Aorta (tissue), 5 donors: ENCODE results near the gene CNTN6. TPM values are rescaled to one million over a fixed set of nuclear protein-coding genes. Genes with fewer than 3 reads are reported as not detected.

Experiments
- ATAC-seq: fragments of 200-7000 bp; cut with Tn5 transposase; one replicate; pipeline ENCODE4 v1.9.1; 2022; ENCODE audit warnings: moderate library complexity; ENCODE audit not compliant: low FRiP score
- DNase-seq, 2 donors: peaks; one replicate each; pipeline ENCODE4 v3.0.0-alpha.2; 2020
- H3K27ac ChIP-seq, 2 donors: one replicate each; pipeline ENCODE4 v1.5.1; 2013; ENCODE audit warnings: low read length in 2 of 2, mild to moderate bottlenecking in 2 of 2, moderate library complexity in 2 of 2, control low read depth in 1 of 2, inconsistent platforms in 1 of 2, low read depth in 1 of 2
- H3K27me3 ChIP-seq, 2 donors: one replicate each; pipeline ENCODE4 v1.6.1; 2013; ENCODE audit warnings: control low read depth in 1 of 2, low read length in 1 of 2, mild to moderate bottlenecking in 1 of 2, moderate library complexity in 1 of 2; ENCODE audit not compliant: insufficient read depth in 2 of 2, control insufficient read depth in 1 of 2
- H3K36me3 ChIP-seq, 2 donors: one replicate each; pipeline ENCODE4 v1.6.1; 2013; ENCODE audit warnings: control low read depth in 1 of 2, low read length in 1 of 2, mild to moderate bottlenecking in 1 of 2; ENCODE audit not compliant: insufficient read depth in 2 of 2, control insufficient read depth in 1 of 2
- H3K4me1 ChIP-seq, 2 donors: one replicate each; pipeline ENCODE4 v1.6.1; 2013; ENCODE audit warnings: low read length in 2 of 2, control low read depth in 1 of 2, mild to moderate bottlenecking in 1 of 2, moderate library complexity in 1 of 2; ENCODE audit not compliant: insufficient read depth in 2 of 2, control insufficient read depth in 1 of 2
- H3K4me3 ChIP-seq, 2 donors: one replicate each; pipeline ENCODE4 v1.5.1; 2013; ENCODE audit warnings: low read length in 2 of 2, control low read depth in 1 of 2, mild to moderate bottlenecking in 1 of 2
- H3K9me3 ChIP-seq: one replicate; pipeline ENCODE4 v1.6.1; 2013; ENCODE audit warnings: mild to moderate bottlenecking, low read length; ENCODE audit not compliant: control insufficient read depth
- WGBS, 2 donors: extraction: QIAGEN DNeasy Blood & Tissue Kit; methylation state at CpG; one replicate each; pipeline ENCODE4 v1.1.7; 2013; 5-methylcytosine and 5-hydroxymethylcytosine counted together
- intact Hi-C, 2 donors: fragments of 100-400 bp; cut with DNase I; formaldehyde crosslinking; loops; one replicate each; pipeline versions ENCODE4 v1.14.2 to v1.15.0; 2022
- polyA plus RNA-seq, 2 donors: library from polyadenylated mRNA; stranded (reverse); fragments of 200-250 nt; gene quantifications; one replicate each; pipeline ENCODE4 v1.2.3, GENCODE V29; 2013
- total RNA-seq, 2 donors: library from RNA; stranded (reverse); fragmentation: NEBNext Ultra II Directional; extraction: Animal tissue kit (Norgen Biotek cat#: 25700); gene quantifications; one replicate each; pipeline ENCODE4 v1.2.1, GENCODE V29; 2021
- donor health status: healthy with polysubstance abuse.
- donor health status: Bipolar disorder and iron deficiency.
- donor health status: DM: no; HTN: no; CAD: no.
- donor health status: DM: no; HTN: no; CAD: no.
- donor health status: DM: yes; HTN: yes; CAD: no.

Gene CNTN6
- total and polyA plus RNA-seq, 4 donors: 0.26 to 0.64 (median 0.48) TPM; not detected in 1

DNA sequence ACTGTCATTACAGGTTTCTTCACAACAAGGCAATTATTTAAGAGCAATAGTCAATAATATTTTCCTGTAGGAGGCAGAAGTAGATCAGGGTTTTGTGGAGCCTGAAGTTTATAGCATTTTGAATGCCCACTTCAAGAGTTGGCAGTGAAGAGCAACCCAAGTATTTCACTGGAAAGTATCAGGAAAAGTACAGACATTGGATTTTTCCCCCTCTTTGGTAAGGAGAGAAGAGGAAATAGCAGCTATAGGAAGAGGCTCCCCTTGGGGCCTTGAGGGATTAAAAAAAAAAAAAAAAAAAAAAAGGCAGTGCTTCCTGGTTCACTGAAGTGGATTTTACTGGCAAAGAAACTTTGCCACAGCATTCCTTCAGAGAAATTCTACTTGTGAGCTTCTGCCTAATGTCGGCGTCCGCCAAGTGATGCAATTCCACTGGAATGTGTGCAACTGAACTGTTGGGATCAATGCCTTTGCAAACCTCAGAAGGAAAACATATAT is 5.7 kb upstream of the CNTN6 start:
- Histone ChIP-seq H3K4me1 (no peaks in the 10 kb centered on the region), H3K9me3 (no peaks in the 10 kb centered on the region), H3K36me3 (no peaks in the 10 kb centered on the region), H3K27ac (no peak overlapping the region), H3K27me3 (no peaks in the 10 kb centered on the region), H3K4me3 (no peak overlapping the region)
- ATAC-seq (peak; percentile 50), DNase-seq (peak; percentile 65 to 86)
- WGBS, 2 donors: 4 to 6% methylated on average over 3 of the region's 3 CpGs
- intact Hi-C loops: no loop called here

DNA sequence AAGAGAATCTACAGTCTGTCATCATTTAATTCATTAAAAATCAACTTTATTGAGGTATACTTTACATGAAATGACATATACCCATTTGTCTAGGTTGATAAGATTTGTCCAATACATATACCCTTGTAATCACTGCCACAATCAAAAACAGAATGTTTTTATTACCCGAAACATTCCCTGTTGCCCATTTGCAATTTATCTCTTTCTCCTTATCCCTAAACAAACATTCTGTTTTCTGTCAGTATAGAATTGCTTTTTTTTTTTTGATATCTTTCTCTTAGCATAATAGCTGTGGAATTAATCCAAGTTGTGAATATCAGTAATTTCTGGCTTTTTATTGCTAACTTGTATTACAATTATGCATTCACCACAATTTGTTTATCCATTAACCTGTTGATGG is 4.3 kb upstream of the CNTN6 start:
- H3K36me3 ChIP-seq: no peaks in the 10 kb centered on the region
- WGBS, 2 donors: 82 to 95% methylated on average over 1 of the region's 1 CpG
- ATAC-seq: no peak

GRCh38 chr3:1091286-1091685 is 1.5 kb upstream of the CNTN6 start:
- intact Hi-C loops: no loop called here
- Histone ChIP-seq H3K4me3 (no peak overlapping the region), H3K4me1 (no peaks in the 10 kb centered on the region), H3K27ac (no peak overlapping the region), H3K27me3 (no peaks in the 10 kb centered on the region), H3K9me3 (no peaks in the 10 kb centered on the region), H3K36me3 (no peaks in the 10 kb centered on the region)
- WGBS, 2 donors: 91 to 93% methylated on average over 1 of the region's 1 CpG
- ATAC-seq: no peak
- no peak for DNase-seq

More for the DNA sequence above, 4.3 kb upstream of the CNTN6 start:
- DNase-seq: no peak
- Histone ChIP-seq H3K4me1 (no peaks in the 10 kb centered on the region), H3K27ac (no peak overlapping the region), H3K27me3 (no peaks in the 10 kb centered on the region), H3K4me3 (no peak overlapping the region), H3K9me3 (no peaks in the 10 kb centered on the region)
- intact Hi-C loops: no loop called here

GRCh38 chr3:1092061-1092460 is 763 bp upstream of the CNTN6 start:
- no peaks in the 10 kb centered on the region for H3K27me3 ChIP-seq
- DNase-seq: no peak
- intact Hi-C loops: no loop called here
- H3K4me3 ChIP-seq: no peak overlapping the region
- no peaks in the 10 kb centered on the region for H3K4me1 ChIP-seq
- WGBS, 2 donors: 50 to 51% methylated on average over 2 of the region's 2 CpGs
- no peaks in the 10 kb centered on the region for H3K9me3 ChIP-seq
- H3K36me3 ChIP-seq: no peaks in the 10 kb centered on the region
- no peak overlapping the region for H3K27ac ChIP-seq
- ATAC-seq: no peak

DNA sequence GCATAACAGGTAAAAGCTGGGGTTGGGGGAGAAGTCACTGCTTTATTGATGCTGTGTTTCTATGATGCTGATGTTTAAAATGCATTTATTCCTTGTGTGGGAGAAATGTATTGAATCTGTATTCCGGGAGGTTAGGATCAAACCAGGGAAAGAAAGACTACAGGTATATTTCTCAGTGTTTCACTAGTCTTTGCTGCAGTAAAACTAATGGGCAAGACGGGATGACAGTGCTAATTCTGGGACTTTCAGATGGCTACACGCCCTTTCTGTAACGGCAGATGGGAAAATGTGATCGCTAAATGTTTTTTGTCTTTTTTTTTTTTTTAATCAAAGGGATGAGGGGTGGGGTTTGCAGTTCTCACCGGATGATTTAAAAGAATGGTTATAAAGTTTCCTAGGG is 393 bp downstream of the CNTN6 start:
- WGBS, 2 donors: 37 to 58% methylated on average over 6 of the region's 6 CpGs
- ATAC-seq (no peak), DNase-seq (no peak)
- Histone ChIP-seq H3K36me3 (no peaks in the 10 kb centered on the region), H3K9me3 (no peaks in the 10 kb centered on the region), H3K27me3 (no peaks in the 10 kb centered on the region), H3K27ac (no peak overlapping the region), H3K4me3 (no peak overlapping the region), H3K4me1 (no peaks in the 10 kb centered on the region)
- intact Hi-C loops: no loop called here

DNA sequence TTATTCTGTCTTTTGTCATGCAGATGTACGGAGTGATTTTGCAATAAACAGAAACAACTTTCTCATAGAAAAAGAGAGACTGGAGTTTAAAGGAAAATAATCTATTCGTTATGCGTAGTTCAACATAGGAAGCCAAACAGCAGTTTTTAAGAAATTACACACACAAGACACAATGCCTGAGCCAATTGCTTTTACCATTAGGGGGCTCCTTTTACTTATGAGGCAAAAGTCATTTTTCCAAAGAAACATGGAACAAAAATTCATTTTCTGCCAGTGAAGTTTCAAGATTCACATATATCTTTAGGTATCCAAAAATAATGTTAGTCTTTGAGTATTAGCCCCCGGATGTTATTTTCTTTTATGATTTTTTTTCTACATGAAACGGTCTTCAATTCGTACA is 10.7 kb downstream of the CNTN6 start:
- no peaks in the 10 kb centered on the region for H3K4me1 ChIP-seq
- H3K27me3 ChIP-seq: no peaks in the 10 kb centered on the region
- no peaks in the 10 kb centered on the region for H3K36me3 ChIP-seq
- H3K9me3 ChIP-seq: no peaks in the 10 kb centered on the region
- DNase-seq: no peak
- no peak for ATAC-seq
- intact Hi-C loops: no loop called here
- no peak overlapping the region for H3K4me3 ChIP-seq
- H3K27ac ChIP-seq: no peak overlapping the region
- 54 to 55% methylated on average over 6 of the region's 6 CpGs for WGBS, 2 donors

DNA sequence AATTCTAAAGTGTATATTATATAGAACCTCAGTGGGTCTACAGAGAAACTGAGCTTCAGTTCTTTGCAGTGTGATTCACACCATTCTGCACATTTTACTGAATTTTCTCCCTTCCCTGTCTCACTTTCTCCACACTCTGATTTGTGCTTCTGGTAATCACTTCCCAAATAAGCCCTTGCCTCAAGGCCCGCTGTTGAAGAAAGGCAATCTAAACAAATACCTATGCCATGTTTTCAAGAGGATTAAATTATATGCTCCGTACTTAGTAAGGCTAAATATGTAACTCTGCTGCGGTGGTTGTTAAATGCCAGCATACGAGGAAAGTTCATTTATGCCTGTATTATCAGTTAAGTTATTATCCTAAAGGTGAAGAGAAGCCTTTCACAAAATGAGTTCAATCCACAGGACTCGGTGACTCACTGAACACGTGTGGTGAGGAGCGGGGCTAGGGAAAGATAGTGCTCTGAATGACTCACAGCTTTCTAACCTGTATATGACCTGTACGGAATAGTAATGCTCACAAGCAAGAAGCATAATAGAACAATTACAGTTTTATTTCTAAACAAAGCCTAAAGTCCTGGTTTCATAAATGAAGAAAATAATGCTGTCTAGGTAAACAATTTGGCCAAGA is 25.1 kb downstream of the CNTN6 start:
- no peak overlapping the region for H3K4me3 ChIP-seq
- no peaks in the 10 kb centered on the region for H3K4me1 ChIP-seq
- WGBS, 2 donors: 86 to 88% methylated on average over 8 of the region's 8 CpGs
- H3K27me3 ChIP-seq: no peaks in the 10 kb centered on the region
- DNase-seq (no peak), ATAC-seq (no peak)
- H3K9me3 ChIP-seq: no peaks in the 10 kb centered on the region
- no peak overlapping the region for H3K27ac ChIP-seq
- intact Hi-C loops: no loop called here
- no peaks in the 10 kb centered on the region for H3K36me3 ChIP-seq

DNA sequence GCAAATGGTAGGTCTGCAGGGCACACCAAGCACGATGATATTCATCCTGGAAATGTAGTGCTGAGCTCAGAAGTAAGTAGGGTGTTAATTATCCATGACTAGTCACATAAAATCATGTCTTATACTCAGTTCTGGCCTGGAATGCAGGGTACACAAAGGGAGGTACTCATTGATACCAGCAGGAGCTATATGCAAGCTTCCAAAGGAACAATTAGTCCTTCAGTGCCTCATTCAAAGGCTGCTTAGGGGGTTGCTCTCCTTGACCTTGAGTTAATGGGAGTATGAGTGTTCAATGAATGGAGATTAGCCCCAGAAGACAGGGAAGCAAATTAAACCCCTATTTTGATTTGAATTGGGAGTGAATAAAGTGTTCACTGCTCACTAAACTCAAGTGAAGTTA is 38.3 kb downstream of the CNTN6 start:
- no peaks in the 10 kb centered on the region for H3K27me3 ChIP-seq
- intact Hi-C loops: no loop called here
- no peak for ATAC-seq
- H3K4me1 ChIP-seq: no peaks in the 10 kb centered on the region
- no peak for DNase-seq
- no peak overlapping the region for H3K27ac ChIP-seq
- H3K9me3 ChIP-seq: no peaks in the 10 kb centered on the region
- 74 to 89% methylated on average over 1 of the region's 1 CpG for WGBS, 2 donors
- no peak overlapping the region for H3K4me3 ChIP-seq
- H3K36me3 ChIP-seq: no peaks in the 10 kb centered on the region

- no peaks in the 10 kb centered on the region for H3K4me1 ChIP-seq
- 42 to 54% methylated on average over 2 of the region's 2 CpGs for WGBS, 2 donors
- no peaks in the 10 kb centered on the region for H3K36me3 ChIP-seq
- no peak for ATAC-seq
- no peaks in the 10 kb centered on the region for H3K27me3 ChIP-seq
- no peak overlapping the region for H3K4me3 ChIP-seq
- intact Hi-C loops: no loop called here
- no peaks in the 10 kb centered on the region for H3K9me3 ChIP-seq
- H3K27ac ChIP-seq: no peak overlapping the region
- DNase-seq: no peak
These were observed 42.4 kb downstream of the CNTN6 start for GRCh38 chr3:1135194-1135593.
